Body of pancreas (tissue), 4 donors: ENCODE measurements around the gene PPIL1. TPM values are rescaled to one million over a fixed set of nuclear protein-coding genes. Genes with fewer than 3 reads are reported as not detected.
"Not testable (repeated sequence)": the region's sequence is repeated elsewhere in the genome, so short reads cannot be mapped to it uniquely, and the experiment has no call there.

Experiments used
- ATAC-seq: fragments of 150-250 bp; one replicate; pipeline ENCODE4 v1.9.1; 2016
- DNase-seq, 4 donors: peaks; one replicate each; pipeline ENCODE4 v3.0.0-alpha.2; 2019
- H3K27ac ChIP-seq, 4 donors: fragments of 200-600 bp; sonication (generic); 1 replicate in 3 of 4; 2 replicates in 1 of 4; pipeline versions ENCODE4 v1.5.1 to v1.6.1; 2016 to 2019; ENCODE audit warnings: mild to moderate bottlenecking in 1 of 4, mixed read lengths in 1 of 4, moderate library complexity in 1 of 4
- H3K27me3 ChIP-seq, 2 donors: fragments of 200-600 bp; sonication (generic); one replicate each; pipeline ENCODE4 v1.6.0; 2016; ENCODE audit warnings: mild to moderate bottlenecking in 1 of 2
- H3K36me3 ChIP-seq, 2 donors: fragments of 200-600 bp; sonication (generic); replicated peaks in 1 of 2; 2 replicates each; pipeline ENCODE4 v1.5.1; 2016; ENCODE audit warnings: low read depth in 2 of 2; ENCODE audit not compliant: insufficient read depth in 1 of 2
- H3K4me1 ChIP-seq: fragments of 200-600 bp; sonication (generic); one replicate; pipeline ENCODE4 v1.6.0; 2016
- H3K4me3 ChIP-seq, 2 donors: fragments of 200-600 bp; sonication (generic); 1 replicate in 1 of 2; 2 replicates in 1 of 2; pipeline ENCODE4 v1.5.1; 2016 to 2019
- H3K9me3 ChIP-seq, 3 donors: fragments of 200-600 bp; sonication (generic); 1 replicate in 2 of 3; 2 replicates in 1 of 3; pipeline ENCODE4 v1.5.1; 2016
- POLR2A ChIP-seq, 3 donors: fragments of 450-650 bp; IDR thresholded peaks; one replicate each; pipeline ENCODE4 v1.6.1; 2016; ENCODE audit warnings: antibody characterized with exemption in 3 of 3, mild to moderate bottlenecking in 2 of 3
- WGBS, 2 donors: methylation state at CpG; one replicate each; pipeline ENCODE4 v1.1.5; 2017; 5-methylcytosine and 5-hydroxymethylcytosine counted together
- intact Hi-C: fragments of 100-400 bp; cut with DNase I; formaldehyde crosslinking; loops from one replicate; pipeline ENCODE4 v1.15.1; 2023
- total RNA-seq, 2 donors: library from RNA; depleted of rRNA; stranded (reverse); fragments of >200 nt; gene quantifications; one replicate each; pipeline ENCODE4 v1.1.0, GENCODE V29; 2016
- TF ChIP-seq, protein P1 (sequence below), 7 experiments: fragments of 450-650 bp in 4 of 7; fragments of 200-600 bp in 3 of 7; sonication (generic) in 3 of 7; IDR thresholded peaks; one replicate each; pipeline ENCODE4 v1.5.1; 2016 to 2019; ENCODE audit warnings: antibody characterized with exemption in 7 of 7

PPIL1 gene
- total RNA-seq, 2 donors from 2014 or later: 5.9 to 6.5 TPM

GRCh38 chr6:36817176-36817817 lies 57.3 kb downstream of the PPIL1 start:
- ATAC-seq: no peak
- intact Hi-C loops: no loop called here
- no peaks in the 10 kb centered on the region for H3K9me3 ChIP-seq
- no peak for DNase-seq
- no peaks in the 10 kb centered on the region for H3K36me3 ChIP-seq
- TF ChIP-seq, protein P1, sequence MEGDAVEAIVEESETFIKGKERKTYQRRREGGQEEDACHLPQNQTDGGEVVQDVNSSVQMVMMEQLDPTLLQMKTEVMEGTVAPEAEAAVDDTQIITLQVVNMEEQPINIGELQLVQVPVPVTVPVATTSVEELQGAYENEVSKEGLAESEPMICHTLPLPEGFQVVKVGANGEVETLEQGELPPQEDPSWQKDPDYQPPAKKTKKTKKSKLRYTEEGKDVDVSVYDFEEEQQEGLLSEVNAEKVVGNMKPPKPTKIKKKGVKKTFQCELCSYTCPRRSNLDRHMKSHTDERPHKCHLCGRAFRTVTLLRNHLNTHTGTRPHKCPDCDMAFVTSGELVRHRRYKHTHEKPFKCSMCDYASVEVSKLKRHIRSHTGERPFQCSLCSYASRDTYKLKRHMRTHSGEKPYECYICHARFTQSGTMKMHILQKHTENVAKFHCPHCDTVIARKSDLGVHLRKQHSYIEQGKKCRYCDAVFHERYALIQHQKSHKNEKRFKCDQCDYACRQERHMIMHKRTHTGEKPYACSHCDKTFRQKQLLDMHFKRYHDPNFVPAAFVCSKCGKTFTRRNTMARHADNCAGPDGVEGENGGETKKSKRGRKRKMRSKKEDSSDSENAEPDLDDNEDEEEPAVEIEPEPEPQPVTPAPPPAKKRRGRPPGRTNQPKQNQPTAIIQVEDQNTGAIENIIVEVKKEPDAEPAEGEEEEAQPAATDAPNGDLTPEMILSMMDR (IDR thresholded peaks at IDR 0.05): no peak
- TF ChIP-seq POLR2A (IDR thresholded peaks at IDR 0.05): no peak
- no peak overlapping the region for H3K27ac ChIP-seq
- H3K4me1 ChIP-seq: no peaks in the 10 kb centered on the region
- H3K27me3 ChIP-seq: no peaks in the 10 kb centered on the region
- H3K4me3 ChIP-seq: no peak overlapping the region
- 79 to 92% methylated on average over 8 to 9 of the region's 9 CpGs for WGBS, 2 donors

DNA sequence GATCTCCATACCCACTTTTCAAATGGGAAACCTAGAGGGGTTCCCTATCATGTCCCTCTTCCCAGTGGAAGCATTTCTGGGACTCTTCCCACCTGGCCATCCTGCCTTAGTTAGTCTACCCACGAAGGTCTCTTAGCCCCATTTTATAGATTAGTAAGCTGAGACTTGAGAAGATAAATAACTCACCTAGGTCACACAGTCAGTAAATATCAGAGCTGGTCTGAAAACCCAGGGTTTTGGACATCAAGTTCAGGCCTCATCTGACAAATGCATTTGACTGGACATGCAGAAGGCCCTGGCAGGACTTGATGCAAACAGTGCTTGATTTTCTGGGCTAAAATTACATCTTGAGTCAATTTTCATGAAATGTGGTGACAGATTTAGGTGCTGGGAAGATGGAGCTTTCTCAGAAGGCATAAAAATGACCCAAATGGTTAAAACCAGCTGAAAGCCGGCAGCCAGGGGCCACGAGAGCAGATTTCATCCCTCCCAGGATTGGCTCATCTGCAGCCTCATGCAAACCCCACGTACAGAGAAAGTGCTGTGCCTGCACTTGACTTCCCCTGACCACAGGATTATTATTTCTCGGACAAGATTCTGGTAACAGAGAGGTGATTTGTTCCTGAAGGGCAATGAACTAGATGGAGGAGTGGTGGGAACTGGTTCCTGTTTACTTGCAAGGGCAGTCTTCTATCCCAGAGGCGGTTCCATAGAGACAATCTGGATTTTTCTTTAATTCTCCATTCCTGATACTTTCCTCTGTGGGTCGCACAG lies 58.5 kb downstream of the PPIL1 start:
- 83% methylated on average over 7 of the region's 7 CpGs for WGBS, 2 donors
- Histone ChIP-seq H3K4me3 (no peak overlapping the region), H3K36me3 (no peaks in the 10 kb centered on the region), H3K27me3 (no peaks in the 10 kb centered on the region), H3K9me3 (no peaks in the 10 kb centered on the region), H3K4me1 (no peaks in the 10 kb centered on the region), H3K27ac (no peak overlapping the region)
- TF ChIP-seq POLR2A (IDR thresholded peaks at IDR 0.05): no peak
- TF ChIP-seq, protein P1 (IDR thresholded peaks at IDR 0.05): no peak
- ATAC-seq (no peak), DNase-seq (no peak)
- intact Hi-C loops: no loop called here

DNA sequence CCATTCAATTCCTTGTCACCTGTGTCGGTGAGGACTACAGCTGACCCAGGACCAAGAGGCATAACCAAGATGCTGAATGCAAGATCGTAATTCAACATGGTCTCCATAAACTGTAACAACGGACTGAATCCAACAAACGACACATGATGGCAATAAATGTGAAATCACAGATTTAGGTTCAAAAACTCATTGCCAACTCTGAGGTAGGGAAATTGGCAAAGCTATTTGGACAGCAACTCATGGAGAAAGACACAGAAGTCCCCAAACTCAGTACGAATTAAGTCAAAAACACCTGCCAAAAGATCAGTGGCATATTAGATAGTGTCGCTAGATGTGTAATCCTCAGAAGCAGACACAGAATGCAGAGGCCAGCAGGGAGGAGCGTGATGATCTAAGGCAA lies 60.4 kb downstream of the PPIL1 start:
- DNase-seq: no peak

DNA sequence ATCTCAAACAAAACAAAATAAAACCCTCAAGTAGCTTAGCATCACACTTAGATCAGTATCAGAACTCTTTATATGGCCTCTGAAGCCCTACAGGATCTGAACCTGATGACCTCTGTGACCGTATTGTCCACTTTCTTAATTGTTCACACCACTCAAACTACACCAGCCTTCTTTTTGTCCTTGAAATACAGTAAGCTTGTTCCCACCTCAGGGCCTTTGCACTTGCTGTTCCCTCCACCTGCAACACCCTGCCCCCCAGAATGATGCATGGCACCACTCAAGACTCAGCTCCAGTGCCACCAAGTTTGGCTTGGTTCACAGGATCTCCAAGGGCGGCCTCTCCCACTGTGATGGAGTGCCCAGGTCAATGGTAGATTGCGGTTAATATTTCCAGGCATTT lies 61.1 kb downstream of the PPIL1 start:
- DNase-seq (no peak), ATAC-seq (no peak)
- Histone ChIP-seq H3K27me3 (no peaks in the 10 kb centered on the region), H3K4me1 (no peaks in the 10 kb centered on the region), H3K36me3 (no peaks in the 10 kb centered on the region), H3K9me3 (no peaks in the 10 kb centered on the region), H3K27ac (no peak overlapping the region), H3K4me3 (no peak overlapping the region)
- intact Hi-C loops: no loop called here
- TF ChIP-seq, protein P1 (IDR thresholded peaks at IDR 0.05): no peak
- no peak for TF ChIP-seq POLR2A (IDR thresholded peaks at IDR 0.05)
- WGBS, 2 donors: 67 to 80% methylated on average over 3 of the region's 3 CpGs

More for the DNA sequence above, 60.4 kb downstream of the PPIL1 start:
- Histone ChIP-seq H3K36me3 (no peaks in the 10 kb centered on the region), H3K4me1 (no peaks in the 10 kb centered on the region), H3K9me3 (no peaks in the 10 kb centered on the region), H3K27ac (no peak overlapping the region), H3K27me3 (no peaks in the 10 kb centered on the region), H3K4me3 (no peak overlapping the region)
- whole genome bisulfite sequencing, 2 donors: 82 to 84% methylated on average over 7 of the region's 7 CpGs
- TF ChIP-seq, protein P1 (IDR thresholded peaks at IDR 0.05): no peak
- TF ChIP-seq POLR2A (IDR thresholded peaks at IDR 0.05): no peak
- ATAC-seq: no peak
- intact Hi-C loops: no loop called here

GRCh38 chr6:36813047-36813446 lies 61.6 kb downstream of the PPIL1 start:
- H3K9me3 ChIP-seq, intact Hi-C loops, H3K27ac ChIP-seq, ATAC-seq, H3K27me3 ChIP-seq, H3K4me1 ChIP-seq, H3K36me3 ChIP-seq, H3K4me3 ChIP-seq, DNase-seq: not testable (repeated sequence)
- 86 to 88% methylated on average over 2 to 3 of the region's 3 CpGs for WGBS, 2 donors
